ENCODE measurements around the gene AFAP1. TPM values are rescaled to one million over a fixed set of nuclear protein-coding genes. Genes with fewer than 3 reads are reported as not detected.

The AFAP1 gene
- total and polyA plus RNA-seq, 2 of the 8 experiments (the other 6 are each of a cell fraction or from before 2014, with no cell fraction given) = 3.6 to 18.2 TPM

GRCh38 chr4:7886007-7886973 lies 53.4 kb downstream of the AFAP1 start (continued):
- no peak for TF ChIP-seq CHD7 (IDR thresholded peaks at IDR 0.05; ENCODE audit: insufficient replicate concordance, low read length)
- TF ChIP-seq CREB1 (IDR thresholded peaks at IDR 0.05) = no peak

Data from H1 (cell line).